D721Med (cell line): ENCODE data around the gene PAPSS2.

Experiments used
- DNase-seq: peaks from one replicate; pipeline ENCODE4 v3.0.0; 2011; ENCODE audit warnings: low spot score; ENCODE audit not compliant: insufficient read length
- FAIRE-seq: peaks from 2 replicates; lab custom pipeline; 2011; peaks lifted over from hg19 to GRCh38; lab: Jason Lieb, UNC
- TF ChIP-seq, protein P1 (sequence below): IDR thresholded peaks from 2 replicates; pipeline ENCODE4 v1.5.1; 2012; ENCODE audit warnings: mild to moderate bottlenecking, control low read depth; ENCODE audit not compliant: insufficient read depth; ENCODE audit errors: missing control alignments

The PAPSS2 gene

DNA sequence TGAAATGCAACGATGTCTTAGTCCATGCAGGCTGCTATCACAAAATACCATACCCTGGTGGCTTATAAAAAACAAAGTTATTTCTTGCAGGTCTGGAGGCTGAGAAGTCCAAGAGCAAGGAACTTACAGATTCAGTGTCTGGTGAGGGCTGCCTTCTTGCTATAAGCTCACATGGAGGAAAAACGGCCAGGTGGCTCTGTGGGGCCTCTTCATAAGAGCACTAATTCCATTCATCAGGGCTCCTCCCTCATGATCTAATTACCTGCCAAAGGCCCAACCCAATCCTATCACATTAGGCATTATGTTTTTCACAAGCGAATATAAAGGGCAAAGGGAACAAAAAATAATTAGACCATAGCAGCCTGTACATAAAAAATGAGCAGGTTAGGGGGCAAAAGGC lies 35.4 kb downstream of the PAPSS2 start:
- FAIRE-seq (no peak), DNase-seq (no peak)
- TF ChIP-seq, protein P1, sequence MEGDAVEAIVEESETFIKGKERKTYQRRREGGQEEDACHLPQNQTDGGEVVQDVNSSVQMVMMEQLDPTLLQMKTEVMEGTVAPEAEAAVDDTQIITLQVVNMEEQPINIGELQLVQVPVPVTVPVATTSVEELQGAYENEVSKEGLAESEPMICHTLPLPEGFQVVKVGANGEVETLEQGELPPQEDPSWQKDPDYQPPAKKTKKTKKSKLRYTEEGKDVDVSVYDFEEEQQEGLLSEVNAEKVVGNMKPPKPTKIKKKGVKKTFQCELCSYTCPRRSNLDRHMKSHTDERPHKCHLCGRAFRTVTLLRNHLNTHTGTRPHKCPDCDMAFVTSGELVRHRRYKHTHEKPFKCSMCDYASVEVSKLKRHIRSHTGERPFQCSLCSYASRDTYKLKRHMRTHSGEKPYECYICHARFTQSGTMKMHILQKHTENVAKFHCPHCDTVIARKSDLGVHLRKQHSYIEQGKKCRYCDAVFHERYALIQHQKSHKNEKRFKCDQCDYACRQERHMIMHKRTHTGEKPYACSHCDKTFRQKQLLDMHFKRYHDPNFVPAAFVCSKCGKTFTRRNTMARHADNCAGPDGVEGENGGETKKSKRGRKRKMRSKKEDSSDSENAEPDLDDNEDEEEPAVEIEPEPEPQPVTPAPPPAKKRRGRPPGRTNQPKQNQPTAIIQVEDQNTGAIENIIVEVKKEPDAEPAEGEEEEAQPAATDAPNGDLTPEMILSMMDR = no peak

DNA sequence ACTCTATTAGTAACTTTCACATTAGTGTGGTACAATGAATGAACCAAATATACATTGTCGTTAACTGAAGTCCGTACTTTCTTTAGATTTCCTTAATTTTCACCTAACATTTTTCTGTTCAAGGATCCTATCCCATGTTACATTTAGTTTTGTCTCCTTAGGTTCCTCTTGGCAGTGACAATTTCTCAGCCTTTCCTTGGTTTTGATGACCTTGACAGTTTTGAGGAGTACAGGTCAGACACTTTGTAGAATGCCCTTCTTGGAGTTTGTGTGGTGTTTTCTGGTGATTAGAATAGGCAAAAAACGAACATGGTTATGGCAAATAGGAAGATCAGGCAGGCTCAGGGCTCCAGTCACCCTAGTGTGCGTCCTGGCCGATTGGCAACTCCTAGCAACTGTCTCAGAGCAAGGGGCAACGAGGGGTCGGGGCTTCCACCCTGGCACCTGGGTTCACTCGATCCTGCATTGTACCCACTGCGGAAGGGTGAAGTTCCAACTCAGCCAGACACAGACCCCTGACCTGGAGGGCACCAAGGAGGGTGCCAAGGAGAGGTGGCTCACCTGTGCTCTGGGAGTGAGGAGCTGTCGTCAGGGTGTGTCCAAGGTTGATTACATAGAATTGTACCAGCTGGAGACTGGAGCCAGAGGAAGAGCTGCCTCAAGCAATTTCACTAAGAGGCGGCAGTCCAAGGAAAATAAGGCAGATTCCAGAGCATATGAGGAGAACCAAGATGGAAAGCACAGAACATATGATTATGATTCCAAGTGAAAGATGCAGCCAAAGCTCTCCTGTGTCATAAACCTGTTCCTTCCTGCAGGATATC lies 37.5 kb downstream of the PAPSS2 start:
- DNase-seq (no peak), FAIRE-seq (no peak)
- TF ChIP-seq, protein P1 = no peak

DNA sequence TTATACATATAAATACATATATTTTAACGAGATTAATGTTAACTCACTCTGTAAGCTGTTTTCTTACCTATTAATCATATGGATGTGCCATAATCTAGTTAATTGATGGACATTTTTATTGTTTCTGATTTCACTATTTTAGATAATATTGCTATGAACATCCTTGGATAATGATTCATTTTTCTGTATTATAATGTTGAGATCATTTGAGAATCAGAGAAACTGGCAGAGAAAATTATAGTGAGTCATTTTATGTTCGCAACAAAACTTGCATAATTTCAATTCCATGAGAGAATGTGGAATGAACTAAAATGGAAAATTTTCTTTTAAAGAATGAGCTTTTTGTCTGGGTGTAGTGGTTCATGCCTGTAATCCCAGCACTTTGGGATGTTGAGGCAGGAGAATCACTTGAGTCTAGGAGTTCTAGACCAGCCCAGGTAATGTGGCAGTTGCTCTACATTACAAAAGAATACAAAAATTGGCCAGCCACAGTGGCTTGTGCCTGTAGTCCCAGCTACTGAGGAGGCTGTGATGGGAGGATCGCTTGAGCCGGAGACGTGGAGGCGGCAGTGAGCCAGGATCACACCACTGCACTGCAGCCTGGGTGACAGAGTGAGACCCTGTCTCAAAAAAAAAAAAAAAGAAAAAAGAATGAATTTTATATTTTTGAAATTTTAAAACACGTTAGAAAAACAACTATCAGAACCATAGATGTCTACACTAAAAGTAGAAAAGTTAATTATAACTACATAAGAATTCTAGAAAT lies 40.5 kb downstream of the PAPSS2 start:
- DNase-seq = no peak
- TF ChIP-seq, protein P1 = no peak
- no peak for FAIRE-seq

DNA sequence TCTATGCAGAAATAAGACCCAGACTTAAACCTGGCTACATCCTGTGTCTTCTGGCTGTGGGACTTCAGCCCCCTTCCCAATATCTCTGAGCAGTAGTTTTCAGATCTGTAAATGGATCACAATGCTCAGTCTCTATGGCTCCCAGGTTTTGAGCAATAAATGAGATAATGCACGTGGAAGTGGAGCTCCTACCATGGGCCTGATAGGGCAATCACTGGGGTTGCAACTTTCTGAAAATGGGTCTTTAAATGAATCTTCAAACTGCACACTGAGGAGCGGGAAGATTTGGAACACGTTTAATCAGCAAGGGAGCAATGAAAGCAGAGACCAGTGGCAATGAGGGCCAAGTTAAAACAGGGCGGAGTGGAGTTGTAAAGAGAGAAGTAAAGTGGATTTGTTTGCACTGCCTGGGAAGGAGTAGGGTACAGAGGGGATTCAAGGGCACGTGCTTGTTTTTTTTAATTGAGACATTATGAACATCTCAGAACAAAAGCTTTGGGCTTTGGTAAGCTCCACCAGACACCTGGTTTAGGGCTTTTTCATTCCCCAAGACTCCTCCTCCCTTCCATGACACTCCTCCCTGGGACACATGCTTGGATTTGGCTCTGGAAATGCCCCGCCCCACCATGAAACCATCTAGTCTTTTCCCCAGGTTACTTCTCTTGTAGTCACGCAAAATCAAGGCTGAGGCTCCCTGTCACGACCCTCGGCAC lies 42.7 kb downstream of the PAPSS2 start:
- DNase-seq (no peak), FAIRE-seq (no peak)
- TF ChIP-seq, protein P1 = no peak

DNA sequence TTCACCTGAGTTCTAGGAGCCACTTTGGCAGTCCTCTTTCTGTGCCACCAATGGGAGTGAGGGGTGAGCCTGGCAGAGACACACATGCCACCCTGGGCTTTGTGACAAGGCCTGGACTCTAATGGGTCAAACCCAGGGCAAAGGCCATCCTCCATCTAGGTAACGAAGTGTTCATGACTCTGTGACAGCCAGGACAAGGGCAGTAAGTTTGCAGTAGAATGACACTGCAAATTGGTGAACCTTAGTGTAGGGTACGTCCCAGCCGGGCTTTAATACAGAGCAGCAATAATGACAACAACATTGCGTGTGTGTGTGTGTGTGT lies 43.3 kb downstream of the PAPSS2 start:
- TF ChIP-seq, protein P1 = no peak
- FAIRE-seq = no peak

DNA sequence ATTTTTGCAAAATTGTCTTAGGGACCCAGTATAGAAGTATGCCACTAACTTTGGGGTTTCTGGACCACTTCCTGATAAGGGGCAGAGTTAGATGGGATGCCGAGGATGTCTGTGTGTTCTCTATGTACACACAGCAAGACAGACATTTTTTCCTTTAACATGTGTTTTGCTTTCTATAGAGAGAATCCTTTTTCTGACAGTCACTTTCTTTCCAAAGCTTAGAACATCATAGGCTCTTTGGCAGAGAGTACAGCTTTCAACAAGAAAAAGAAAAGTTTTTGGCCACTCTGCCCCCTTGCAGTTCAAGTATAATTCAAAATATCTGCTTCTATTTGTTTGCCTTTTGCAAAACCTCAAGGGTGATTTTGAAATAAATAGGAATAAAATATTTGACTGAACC lies 44.1 kb downstream of the PAPSS2 start:
- TF ChIP-seq, protein P1 = no peak

More for the DNA sequence above, 43.3 kb downstream of the PAPSS2 start:
- DNase-seq = no peak

DNA sequence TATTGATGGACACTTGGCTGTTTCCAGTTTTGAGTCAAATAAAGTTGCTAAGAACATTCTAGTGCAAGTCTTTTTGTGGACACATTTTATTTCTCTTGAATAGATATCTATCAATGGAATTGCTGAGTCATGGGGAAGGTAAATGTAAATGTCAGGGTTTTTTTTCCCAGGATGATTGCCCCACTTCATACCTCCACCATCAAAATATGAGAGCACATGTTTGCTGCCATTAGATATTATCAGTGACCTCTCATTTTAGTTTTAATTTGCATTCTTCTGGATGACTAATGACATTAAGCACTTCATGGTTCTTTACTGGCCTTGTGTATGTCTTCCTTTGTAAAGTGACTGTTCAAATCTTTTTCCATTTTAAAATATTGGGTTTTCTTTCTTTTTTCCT lies 45.7 kb downstream of the PAPSS2 start:
- DNase-seq (no peak), FAIRE-seq (no peak)
- TF ChIP-seq, protein P1 = no peak

More for the DNA sequence above, 44.1 kb downstream of the PAPSS2 start:
- no peak for DNase-seq
- FAIRE-seq = no peak
